ENCODE data around the gene CLASRP.

CLASRP gene

GRCh38 chr19:45021971-45022370, 16.9 kb upstream of the CLASRP start:
- no peak for DNase-seq

DNA sequence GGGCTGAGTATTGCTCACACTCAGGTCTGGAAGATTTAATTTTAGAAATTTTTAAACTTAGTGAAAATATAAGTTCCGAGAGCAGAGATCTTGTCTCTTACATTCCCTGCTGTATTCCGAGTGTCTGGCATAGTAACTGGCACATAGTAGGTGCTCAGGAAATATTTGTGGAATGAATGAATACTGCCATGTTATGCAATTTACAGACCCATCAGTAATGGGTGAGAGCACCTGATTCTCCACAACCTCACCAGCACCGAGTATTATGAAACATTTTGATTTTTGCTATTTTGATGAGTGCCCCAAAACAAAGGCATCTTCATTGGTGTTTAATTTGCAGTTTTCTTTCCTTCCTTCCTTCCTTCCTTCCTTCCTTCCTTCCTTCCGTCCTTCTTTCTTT, 15.8 kb upstream of the CLASRP start:
- no peak for DNase-seq

DNA sequence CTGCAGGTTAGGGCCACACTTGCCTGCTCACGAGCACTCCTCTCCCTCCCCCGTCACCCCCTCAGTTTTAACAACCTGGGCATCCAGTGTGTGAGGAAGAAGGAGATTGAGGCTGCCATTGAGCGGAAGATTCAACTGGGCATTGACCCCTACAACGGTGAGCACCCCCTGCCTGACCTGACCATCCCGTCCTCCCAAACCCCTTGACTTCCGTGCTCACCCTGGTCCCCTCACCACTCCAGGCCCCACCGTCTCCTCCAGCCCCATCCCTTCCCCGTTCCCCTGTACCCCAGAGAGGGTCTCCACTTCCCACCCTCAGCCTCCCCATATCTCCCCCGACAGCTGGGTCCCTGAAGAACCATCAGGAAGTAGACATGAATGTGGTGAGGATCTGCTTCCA, 13.6 kb upstream of the CLASRP start:
- DNase-seq, result no peak

- DNase-seq, result no peak
These were observed 11.5 kb upstream of the CLASRP start for GRCh38 chr19:45027371-45027770.

GRCh38 chr19:45030825-45031224, 8.0 kb upstream of the CLASRP start:
- no peak for DNase-seq

DNA sequence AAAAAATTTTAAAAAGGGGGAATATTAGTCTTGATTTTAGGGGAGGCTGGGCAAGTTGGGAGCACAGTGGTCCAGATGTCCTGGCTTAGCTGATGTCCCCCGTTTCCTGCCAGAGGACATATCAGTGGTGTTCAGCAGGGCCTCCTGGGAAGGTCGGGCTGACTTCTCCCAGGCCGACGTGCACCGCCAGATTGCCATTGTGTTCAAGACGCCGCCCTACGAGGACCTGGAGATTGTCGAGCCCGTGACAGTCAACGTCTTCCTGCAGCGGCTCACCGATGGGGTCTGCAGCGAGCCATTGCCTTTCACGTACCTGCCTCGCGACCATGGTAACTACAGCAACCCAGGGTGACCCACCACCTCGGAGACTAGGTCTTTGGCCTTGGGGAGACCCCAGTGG, 6.4 kb upstream of the CLASRP start:
- no peak for DNase-seq

- DNase-seq, result no peak
These were observed 3.1 kb upstream of the CLASRP start for GRCh38 chr19:45035755-45036154.

DNA sequence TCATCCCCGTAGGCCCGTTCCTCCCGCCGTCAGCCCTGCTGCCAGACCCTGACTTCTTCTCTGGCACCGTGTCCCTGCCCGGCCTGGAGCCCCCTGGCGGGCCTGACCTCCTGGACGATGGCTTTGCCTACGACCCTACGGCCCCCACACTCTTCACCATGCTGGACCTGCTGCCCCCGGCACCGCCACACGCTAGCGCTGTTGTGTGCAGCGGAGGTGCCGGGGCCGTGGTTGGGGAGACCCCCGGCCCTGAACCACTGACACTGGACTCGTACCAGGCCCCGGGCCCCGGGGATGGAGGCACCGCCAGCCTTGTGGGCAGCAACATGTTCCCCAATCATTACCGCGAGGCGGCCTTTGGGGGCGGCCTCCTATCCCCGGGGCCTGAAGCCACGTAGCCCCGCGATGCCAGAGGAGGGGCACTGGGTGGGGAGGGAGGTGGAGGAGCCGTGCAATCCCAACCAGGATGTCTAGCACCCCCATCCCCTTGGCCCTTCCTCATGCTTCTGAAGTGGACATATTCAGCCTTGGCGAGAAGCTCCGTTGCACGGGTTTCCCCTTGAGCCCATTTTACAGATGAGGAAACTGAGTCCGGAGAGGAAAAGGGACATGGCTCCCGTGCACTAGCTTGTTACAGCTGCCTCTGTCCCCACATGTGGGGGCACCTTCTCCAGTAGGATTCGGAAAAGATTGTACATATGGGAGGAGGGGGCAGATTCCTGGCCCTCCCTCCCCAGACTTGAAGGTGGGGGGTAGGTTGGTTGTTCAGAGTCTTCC, 1.3 kb upstream of the CLASRP start:
- DNase-seq, result no peak

- no peak for DNase-seq
These were observed 1.4 kb downstream of the CLASRP start for GRCh38 chr19:45040059-45040771.

- no peak for DNase-seq
These were observed 2.3 kb downstream of the CLASRP start for GRCh38 chr19:45041125-45041524.

GRCh38 chr19:45045671-45046353, 7.0 kb downstream of the CLASRP start:
- DNase-seq, result no peak

GRCh38 chr19:45046355-45046754, 7.5 kb downstream of the CLASRP start:
- no peak for DNase-seq

- no peak for DNase-seq
These were observed 8.4 kb downstream of the CLASRP start for GRCh38 chr19:45047188-45047797.

DNA sequence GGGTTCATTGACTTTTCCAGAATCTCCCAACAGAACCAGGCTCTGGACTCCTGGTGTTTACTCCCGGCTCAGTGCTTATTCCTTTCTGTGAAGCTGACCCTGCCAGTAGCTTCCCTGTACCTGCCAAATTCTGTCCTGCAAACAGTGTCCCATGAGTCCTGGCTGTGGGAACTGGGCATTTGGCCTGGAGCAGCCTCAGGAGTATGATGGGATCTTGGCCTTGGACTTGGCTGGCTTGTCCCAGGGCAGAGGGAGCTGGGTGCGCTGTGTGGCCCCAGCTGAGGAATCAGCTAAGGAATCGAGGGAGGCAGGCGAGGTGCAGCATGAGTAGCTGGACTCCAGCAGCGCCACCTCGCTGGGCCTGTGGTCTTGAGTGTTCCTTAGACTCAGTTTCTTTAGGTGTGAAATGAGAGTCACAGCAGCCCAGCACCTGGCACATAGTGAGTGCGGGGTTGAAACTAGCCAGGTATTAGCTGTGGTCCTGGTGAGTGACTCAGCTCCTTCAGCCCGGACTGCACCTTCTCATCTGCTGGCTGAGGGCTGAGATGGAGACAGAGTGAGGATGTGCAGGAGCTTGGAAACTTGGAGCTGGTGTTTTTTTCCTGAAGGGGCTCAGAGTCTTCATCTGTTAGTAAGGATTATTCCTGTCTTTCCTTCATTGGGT, 10.4 kb downstream of the CLASRP start:
- no peak for DNase-seq

DNA sequence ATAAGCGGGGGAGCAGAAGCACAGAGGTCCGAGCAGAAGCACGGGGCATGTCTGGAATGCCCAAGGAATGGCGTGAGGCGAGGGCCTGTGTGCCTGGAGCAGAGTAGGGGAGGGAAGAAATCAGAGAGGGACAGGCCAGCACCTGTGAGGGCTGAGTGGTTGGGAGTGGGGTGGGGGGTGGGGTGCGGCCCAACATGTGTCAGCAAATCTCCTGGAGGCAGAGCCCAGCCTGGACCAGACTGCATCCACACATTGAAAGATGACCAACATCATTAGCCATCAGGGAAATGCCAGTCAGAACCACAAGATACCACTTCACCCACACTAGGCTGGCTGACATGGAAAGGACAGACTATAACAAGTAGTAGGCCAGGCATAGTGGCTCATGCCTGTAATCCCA, 11.2 kb downstream of the CLASRP start:
- no peak for DNase-seq

DNA sequence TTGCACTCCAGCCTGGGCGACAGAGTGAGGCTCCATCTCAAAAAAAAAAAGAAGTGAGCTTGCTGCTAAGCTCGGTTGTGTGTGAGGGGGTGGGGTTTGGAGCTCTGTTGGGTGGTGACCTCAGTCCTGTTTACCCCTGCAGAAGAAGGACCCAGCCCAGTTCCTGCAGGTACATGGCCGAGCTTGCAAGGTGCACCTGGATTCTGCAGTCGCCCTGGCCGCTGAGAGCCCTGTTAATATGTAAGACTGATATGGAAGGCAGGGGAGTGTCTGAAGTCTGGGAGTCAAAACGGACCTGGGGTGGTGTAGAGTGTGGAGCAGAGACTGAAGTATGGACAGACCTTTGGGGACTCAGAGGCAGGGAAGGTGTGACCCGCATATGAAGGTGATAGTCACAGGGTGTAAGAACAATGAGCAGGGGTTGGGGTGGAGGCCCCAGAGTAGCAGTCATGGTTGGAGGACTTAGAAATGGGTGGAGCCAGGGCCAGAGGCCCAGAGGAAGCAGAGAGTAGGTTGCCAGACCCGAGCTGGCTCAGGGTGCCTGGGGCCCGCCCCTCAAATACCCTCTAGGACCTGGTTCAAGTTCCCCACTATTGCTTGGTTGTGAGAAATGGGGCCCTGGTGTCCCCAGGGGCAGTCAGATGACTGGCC, 13.2 kb downstream of the CLASRP start:
- no peak for DNase-seq

GRCh38 chr19:45056831-45057230, 18.0 kb downstream of the CLASRP start:
- DNase-seq, result no peak

DNA sequence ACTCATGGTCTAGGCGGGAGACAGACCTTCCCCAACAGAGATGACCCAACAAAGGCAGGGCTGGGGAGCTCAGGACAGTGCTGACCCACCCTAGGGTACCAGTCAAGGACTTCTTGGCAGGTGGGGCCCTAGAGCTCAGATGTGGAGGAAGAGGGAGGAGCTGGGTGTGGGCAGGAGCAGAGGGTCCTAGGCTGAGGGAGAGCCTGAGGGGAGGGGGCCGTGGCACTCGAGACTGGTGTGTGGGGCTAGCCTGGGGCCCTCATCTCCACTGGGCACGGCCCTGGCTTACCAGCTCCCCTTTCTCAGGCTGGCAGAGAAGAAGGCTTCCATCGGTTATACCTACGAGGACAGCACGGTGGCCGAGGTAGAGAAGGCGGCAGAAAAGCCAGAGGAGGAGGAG, 18.6 kb downstream of the CLASRP start:
- no peak for DNase-seq

- DNase-seq, result no peak
These were observed 19.8 kb downstream of the CLASRP start for GRCh38 chr19:45058622-45059159.

DNA sequence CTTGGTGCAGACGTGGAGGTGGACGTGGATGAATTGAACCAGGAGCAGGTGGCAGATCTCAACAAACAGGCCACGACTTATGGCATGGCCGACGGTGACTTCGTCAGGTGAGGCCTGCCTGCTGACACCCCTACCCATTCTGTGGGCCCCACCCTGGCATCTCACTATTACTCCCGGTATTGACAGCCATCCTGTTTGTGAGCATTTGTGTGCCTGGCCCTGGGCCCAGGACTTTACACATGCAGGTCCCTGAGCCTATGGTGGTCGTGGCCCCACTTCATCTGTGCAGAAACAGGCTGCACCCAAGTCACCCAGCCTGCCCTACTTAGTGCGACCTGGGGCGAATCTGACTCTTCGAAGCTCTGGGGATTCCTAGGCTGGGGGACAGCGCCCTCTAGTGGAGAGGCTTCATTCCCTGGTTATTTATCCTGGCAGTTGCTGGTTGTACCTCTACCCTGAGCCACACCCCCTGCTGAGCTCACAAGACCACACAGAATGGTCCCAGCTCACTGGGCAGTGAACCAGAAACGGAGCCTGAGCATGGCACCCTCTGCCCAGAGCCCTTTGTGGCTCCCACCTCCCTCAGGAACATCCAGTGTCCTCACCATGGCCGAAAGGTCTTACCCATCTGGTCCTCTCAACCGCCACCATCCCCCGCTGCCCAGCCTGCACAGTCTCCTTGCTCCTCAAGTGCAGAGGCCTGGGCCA, 20.6 kb downstream of the CLASRP start:
- DNase-seq, result peak; percentile 78 to 86

- no peak for DNase-seq
These were observed 23.1 kb downstream of the CLASRP start for GRCh38 chr19:45061965-45062364.
